Measurements from ENCODE around the gene HKDC1. TPM values are rescaled to one million over a fixed set of nuclear protein-coding genes. Genes with fewer than 3 reads are reported as not detected.
"Not testable (repeated sequence)": the region's sequence is repeated elsewhere in the genome, so short reads cannot be mapped to it uniquely, and the experiment has no call there.

Gene HKDC1
- total RNA-seq, 1 experiment from 2014 or later, result 0.52 TPM

GRCh38 chr10:69303632-69304051, 83.5 kb downstream of the HKDC1 start:
- no peak overlapping the region for H3K27ac ChIP-seq (ENCODE audit: low read depth, low read length, poor library complexity, severe bottlenecking)
- intact Hi-C loops (cut with micrococcal nuclease; ENCODE audit: unreplicated experiment), result no loop called here
- no peak for DNase-seq (ENCODE audit: low spot score)
- CTCF ChIA-PET, result no interaction called here
- POLR2A ChIA-PET (ENCODE audit: low non-redundant PET), result no interaction called here
- no peaks in the 10 kb centered on the region for H3K9me3 ChIP-seq (ENCODE audit: low read depth, low read length, poor library complexity, severe bottlenecking)
- BruUV-seq (replicated peaks), result no TSS peak
- H3K4me3 ChIP-seq (ENCODE audit: low read depth, low read length, poor library complexity, severe bottlenecking), result no peak overlapping the region
- H3K27me3 ChIP-seq (replicated peaks; ENCODE audit: insufficient read depth, low read depth, low read length, poor library complexity), result no peaks in the 10 kb centered on the region
- no peaks in the 10 kb centered on the region for H3K36me3 ChIP-seq (ENCODE audit: insufficient read depth, low read length, poor library complexity, severe bottlenecking)
- TF ChIP-seq EZH2 (IDR thresholded peaks at IDR 0.05; ENCODE audit: borderline replicate concordance, low read depth, low read length, poor library complexity, severe bottlenecking), result no peak
- no peak for TF ChIP-seq CTCF (conservative IDR thresholded peaks at IDR 0.05; ENCODE audit: low read depth, low read length)
- no peaks in the 10 kb centered on the region for H3K4me1 ChIP-seq (ENCODE audit: insufficient read depth, low read length, poor library complexity, severe bottlenecking)

GRCh38 chr10:69306421-69306820, 86.3 kb downstream of the HKDC1 start:
- H3K27ac ChIP-seq (ENCODE audit: low read depth, low read length, poor library complexity, severe bottlenecking), result no peak overlapping the region
- H3K4me1 ChIP-seq (ENCODE audit: insufficient read depth, low read length, poor library complexity, severe bottlenecking), result no peaks in the 10 kb centered on the region
- BruUV-seq (replicated peaks), result no TSS peak
- CTCF ChIA-PET, result no interaction called here
- no peak overlapping the region for H3K4me3 ChIP-seq (ENCODE audit: low read depth, low read length, poor library complexity, severe bottlenecking)
- H3K9me3 ChIP-seq (ENCODE audit: low read depth, low read length, poor library complexity, severe bottlenecking), result no peaks in the 10 kb centered on the region
- no peaks in the 10 kb centered on the region for H3K36me3 ChIP-seq (ENCODE audit: insufficient read depth, low read length, poor library complexity, severe bottlenecking)
- TF ChIP-seq CTCF (conservative IDR thresholded peaks at IDR 0.05; ENCODE audit: low read depth, low read length), result no peak
- TF ChIP-seq EZH2 (IDR thresholded peaks at IDR 0.05; ENCODE audit: borderline replicate concordance, low read depth, low read length, poor library complexity, severe bottlenecking), result no peak
- DNase-seq (ENCODE audit: low spot score), result no peak
- H3K27me3 ChIP-seq (replicated peaks; ENCODE audit: insufficient read depth, low read depth, low read length, poor library complexity), result no peaks in the 10 kb centered on the region
- intact Hi-C loops (cut with micrococcal nuclease; ENCODE audit: unreplicated experiment), result no loop called here
- POLR2A ChIA-PET (ENCODE audit: low non-redundant PET), result no interaction called here

- H3K9me3 ChIP-seq (ENCODE audit: low read depth, low read length, poor library complexity, severe bottlenecking), result no peaks in the 10 kb centered on the region
- BruUV-seq (replicated peaks), result no TSS peak
- ChIA-PET POLR2A (ENCODE audit: low non-redundant PET) (no interaction called here), CTCF (no interaction called here)
- TF ChIP-seq EZH2 (IDR thresholded peaks at IDR 0.05; ENCODE audit: borderline replicate concordance, low read depth, low read length, poor library complexity, severe bottlenecking) (no peak), CTCF (conservative IDR thresholded peaks at IDR 0.05; ENCODE audit: low read depth, low read length) (no peak)
- H3K27ac ChIP-seq (ENCODE audit: low read depth, low read length, poor library complexity, severe bottlenecking), result no peak overlapping the region
- no peaks in the 10 kb centered on the region for H3K4me1 ChIP-seq (ENCODE audit: insufficient read depth, low read length, poor library complexity, severe bottlenecking)
- DNase-seq (ENCODE audit: low spot score), result no peak
- H3K4me3 ChIP-seq (ENCODE audit: low read depth, low read length, poor library complexity, severe bottlenecking), result no peak overlapping the region
- intact Hi-C loops (cut with micrococcal nuclease; ENCODE audit: unreplicated experiment), result no loop called here
- H3K36me3 ChIP-seq (ENCODE audit: insufficient read depth, low read length, poor library complexity, severe bottlenecking), result no peaks in the 10 kb centered on the region
- no peaks in the 10 kb centered on the region for H3K27me3 ChIP-seq (replicated peaks; ENCODE audit: insufficient read depth, low read depth, low read length, poor library complexity)
Measured at GRCh38 chr10:69307434-69307833, 87.3 kb downstream of the HKDC1 start.

- H3K36me3 ChIP-seq (ENCODE audit: insufficient read depth, low read length, poor library complexity, severe bottlenecking); H3K4me3 ChIP-seq (ENCODE audit: low read depth, low read length, poor library complexity, severe bottlenecking); BruUV-seq (replicated peaks); intact Hi-C loops (cut with micrococcal nuclease; ENCODE audit: unreplicated experiment); H3K27me3 ChIP-seq (replicated peaks; ENCODE audit: insufficient read depth, low read depth, low read length, poor library complexity); H3K9me3 ChIP-seq (ENCODE audit: low read depth, low read length, poor library complexity, severe bottlenecking); H3K27ac ChIP-seq (ENCODE audit: low read depth, low read length, poor library complexity, severe bottlenecking); DNase-seq (ENCODE audit: low spot score); CTCF ChIA-PET; POLR2A ChIA-PET (ENCODE audit: low non-redundant PET); H3K4me1 ChIP-seq (ENCODE audit: insufficient read depth, low read length, poor library complexity, severe bottlenecking): not testable (repeated sequence)
Measured at GRCh38 chr10:69308304-69308703, 88.2 kb downstream of the HKDC1 start.
